ENCODE data around the gene CACNG8.
"Not testable (repeated sequence)": the region's sequence is repeated elsewhere in the genome, so short reads cannot be mapped to it uniquely, and the experiment has no call there.

CACNG8 gene

GRCh38 chr19:54030895-54031586 lies 68.3 kb downstream of the CACNG8 start:
- in situ Hi-C loops (cut with MboI; ENCODE audit: low sequenced_read_pairs), result no loop called here

DNA sequence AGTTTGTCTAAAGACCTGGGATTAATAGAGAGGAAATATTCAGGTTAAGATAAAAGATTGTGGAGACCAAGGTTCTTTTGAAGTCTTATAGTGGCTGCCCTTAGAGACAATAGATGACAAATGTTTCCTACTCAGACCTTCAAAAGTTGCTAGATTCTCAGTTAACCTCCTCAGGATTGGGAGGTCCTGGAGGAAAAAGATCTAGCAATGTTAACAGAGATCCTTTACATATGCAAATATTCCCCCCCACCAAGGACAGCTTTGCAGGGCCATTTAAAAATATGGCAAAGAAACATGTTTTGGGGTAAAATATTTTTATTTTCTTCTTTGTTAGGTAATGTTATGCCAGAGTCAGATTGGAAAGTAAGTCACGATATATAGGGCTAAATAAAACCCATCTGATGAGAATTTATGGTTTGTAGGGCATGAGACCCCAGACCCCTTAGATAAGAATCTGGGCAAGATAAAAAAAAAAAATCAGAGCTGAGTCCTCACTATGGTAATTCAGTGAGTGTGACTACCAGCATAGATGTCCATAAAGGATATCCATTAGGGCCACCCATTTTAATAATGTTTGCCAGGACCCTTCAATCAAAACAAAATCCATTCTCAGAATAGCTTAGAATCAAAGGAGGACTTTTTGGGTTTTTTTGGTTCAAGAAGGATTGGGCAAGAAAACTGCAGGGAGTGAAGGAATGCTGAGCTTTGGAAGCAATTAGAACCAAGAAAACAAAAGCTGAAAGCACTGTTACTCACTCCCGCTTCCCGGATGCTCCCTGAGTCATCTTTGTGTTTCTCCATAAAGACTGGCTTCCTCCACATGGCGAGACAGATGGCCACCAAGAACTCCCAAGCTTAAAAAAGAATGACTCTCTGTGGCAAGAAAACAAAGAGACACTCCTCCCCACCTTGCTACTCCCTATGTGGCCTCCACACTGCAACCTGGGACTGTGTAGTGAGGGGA lies 72.8 kb downstream of the CACNG8 start:
- in situ Hi-C loops (cut with MboI; ENCODE audit: low sequenced_read_pairs), result no loop called here

GRCh38 chr19:54036542-54036941 lies 73.8 kb downstream of the CACNG8 start:
- in situ Hi-C loops (cut with MboI; ENCODE audit: low sequenced_read_pairs), result not testable (repeated sequence)

Data from HL-60/S4 (cell line).